Astrocyte (in vitro differentiated cells and primary cell): ENCODE data around the gene SGTA. TPM values are rescaled to one million over a fixed set of nuclear protein-coding genes. Genes with fewer than 3 reads are reported as not detected.

ENCODE experiments used
- DNase-seq: peaks from one replicate; pipeline ENCODE4 v3.0.0-alpha.2; 2010; ENCODE audit warnings: low read depth
- FAIRE-seq: peaks from 2 replicates; lab custom pipeline; 2011; peaks lifted over from hg19 to GRCh38; lab: Jason Lieb, UNC
- H2AFZ ChIP-seq: 2 replicates; pipeline ENCODE4 v1.6.0; 2012; ENCODE audit warnings: low read depth, low read length, inconsistent platforms
- H3K27ac ChIP-seq: 2 replicates; pipeline ENCODE4 v1.5.1; 2011; ENCODE audit warnings: low read depth, low read length, inconsistent platforms
- H3K27me3 ChIP-seq: 2 replicates; pipeline ENCODE4 v1.6.0; 2011; ENCODE audit warnings: low read length, inconsistent platforms; ENCODE audit not compliant: insufficient read depth
- H3K36me3 ChIP-seq: 2 replicates; pipeline ENCODE4 v1.5.1; 2011; ENCODE audit warnings: low read length, inconsistent platforms; ENCODE audit not compliant: insufficient read depth
- H3K4me1 ChIP-seq: 2 replicates; pipeline ENCODE4 v1.5.1; 2011; ENCODE audit warnings: low read length, inconsistent platforms; ENCODE audit not compliant: insufficient read depth
- H3K4me2 ChIP-seq: 2 replicates; pipeline ENCODE4 v1.6.0; 2012; ENCODE audit warnings: low read length, inconsistent platforms
- H3K4me3 ChIP-seq: 2 replicates; pipeline ENCODE4 v1.5.1; 2011; ENCODE audit warnings: low read depth, mild to moderate bottlenecking, low read length, inconsistent platforms; ENCODE audit not compliant: insufficient read depth
- H3K79me2 ChIP-seq: 2 replicates; pipeline ENCODE4 v1.6.0; 2012; ENCODE audit warnings: mild to moderate bottlenecking, low read length, inconsistent platforms; ENCODE audit not compliant: insufficient read depth
- H3K9ac ChIP-seq: 2 replicates; pipeline ENCODE4 v1.6.0; 2012; ENCODE audit warnings: mild to moderate bottlenecking, low read length, inconsistent platforms
- H3K9me3 ChIP-seq: 2 replicates; pipeline ENCODE4 v1.5.1; 2012; ENCODE audit warnings: low read depth, mild to moderate bottlenecking, low read length, inconsistent platforms; ENCODE audit not compliant: insufficient read depth
- H4K20me1 ChIP-seq: 2 replicates; pipeline ENCODE4 v1.6.0; 2012; ENCODE audit warnings: low read length, inconsistent platforms; ENCODE audit not compliant: insufficient read depth
- H3K27ac Mint-ChIP-seq: one replicate; pipeline ENCODE4 v1.8.0; 2021; ENCODE audit warnings: mild to moderate bottlenecking, mixed read lengths; ENCODE audit not compliant: unreplicated experiment
- H3K27me3 Mint-ChIP-seq: one replicate; pipeline ENCODE4 v1.8.0; 2021; ENCODE audit warnings: low read depth, mixed read lengths; ENCODE audit not compliant: unreplicated experiment
- H3K36me3 Mint-ChIP-seq: one replicate; pipeline ENCODE4 v1.8.0; 2021; ENCODE audit warnings: low read depth, mixed read lengths; ENCODE audit not compliant: unreplicated experiment
- H3K4me1 Mint-ChIP-seq: one replicate; pipeline ENCODE4 v1.8.0; 2021; ENCODE audit warnings: low read depth, mixed read lengths; ENCODE audit not compliant: unreplicated experiment
- H3K4me3 Mint-ChIP-seq: one replicate; pipeline ENCODE4 v1.8.0; 2021; ENCODE audit warnings: mild to moderate bottlenecking, moderate library complexity, mixed read lengths; ENCODE audit not compliant: unreplicated experiment
- H3K9me3 Mint-ChIP-seq: one replicate; pipeline ENCODE4 v1.8.0; 2021; ENCODE audit warnings: mild to moderate bottlenecking, mixed read lengths; ENCODE audit not compliant: unreplicated experiment
- CTCF ChIP-seq: IDR thresholded peaks from 2 replicates; pipeline ENCODE4 v1.5.1; 2011; ENCODE audit warnings: low read depth, mild to moderate bottlenecking, inconsistent platforms, low read length, moderate library complexity; ENCODE audit not compliant: insufficient read depth
- EZH2 ChIP-seq: IDR thresholded peaks from 2 replicates; pipeline ENCODE4 v1.6.1; 2012; ENCODE audit warnings: mild to moderate bottlenecking, low read length, inconsistent platforms; ENCODE audit not compliant: insufficient read depth
- total RNA-seq: library from RNA; stranded (reverse); gene quantifications from 2 replicates; pipeline ENCODE4 v1.2.1, GENCODE V29; 2021

SGTA gene
- total RNA-seq, 1 donor from 2014 or later = 76.1 TPM

GRCh38 chr19:2769218-2769617 is 13.9 kb downstream of the SGTA start:
- Mint-ChIP-seq H3K4me1 (peaks cover 4% of the 10 kb centered on the region), H3K36me3 (peaks cover 4% of the 10 kb centered on the region), H3K9me3 (no peaks in the 10 kb centered on the region), H3K27ac (no peak overlapping the region), H3K27me3 (no peaks in the 10 kb centered on the region), H3K4me3 (no peak overlapping the region)
- no peak overlapping the region for H3K9ac ChIP-seq
- TF ChIP-seq EZH2 (no peak), CTCF (no peak)
- no peaks in the 10 kb centered on the region for H3K36me3 ChIP-seq
- H3K79me2 ChIP-seq = peaks cover 57% of the 10 kb centered on the region
- FAIRE-seq (no peak), DNase-seq (no peak)
- H3K27ac ChIP-seq = no peak overlapping the region
- H3K27me3 ChIP-seq = no peaks in the 10 kb centered on the region
- no peak overlapping the region for H2AFZ ChIP-seq
- no peak overlapping the region for H3K4me2 ChIP-seq
- H3K4me1 ChIP-seq = no peaks in the 10 kb centered on the region
- no peak overlapping the region for H3K4me3 ChIP-seq
- no peaks in the 10 kb centered on the region for H3K9me3 ChIP-seq
- peaks cover 56% of the 10 kb centered on the region for H4K20me1 ChIP-seq

- Histone ChIP-seq H3K4me1 (no peaks in the 10 kb centered on the region), H3K79me2 (peaks cover 50% of the 10 kb centered on the region), H3K4me3 (no peak overlapping the region), H2AFZ (no peak overlapping the region), H3K27ac (no peak overlapping the region), H3K9me3 (no peaks in the 10 kb centered on the region), H4K20me1 (peaks cover 52% of the 10 kb centered on the region), H3K9ac (no peak overlapping the region), H3K27me3 (no peaks in the 10 kb centered on the region), H3K4me2 (no peak overlapping the region), H3K36me3 (no peaks in the 10 kb centered on the region)
- Mint-ChIP-seq H3K4me3 (no peak overlapping the region), H3K27me3 (no peaks in the 10 kb centered on the region), H3K4me1 (peaks cover 4% of the 10 kb centered on the region), H3K36me3 (peaks cover 2% of the 10 kb centered on the region), H3K27ac (no peak overlapping the region), H3K9me3 (no peaks in the 10 kb centered on the region)
- DNase-seq (no peak), FAIRE-seq (no peak)
- TF ChIP-seq EZH2 = no peak
- TF ChIP-seq CTCF = no peak
Observed at GRCh38 chr19:2768365-2769132, 14.5 kb downstream of the SGTA start.

- peaks cover 48% of the 10 kb centered on the region for H3K79me2 ChIP-seq
- no peak overlapping the region for H3K4me3 Mint-ChIP-seq
- H3K9me3 Mint-ChIP-seq = no peaks in the 10 kb centered on the region
- no peaks in the 10 kb centered on the region for H3K4me1 ChIP-seq
- peaks cover 2% of the 10 kb centered on the region for H3K36me3 Mint-ChIP-seq
- no peak overlapping the region for H2AFZ ChIP-seq
- TF ChIP-seq CTCF (no peak), EZH2 (no peak)
- H3K9me3 ChIP-seq = no peaks in the 10 kb centered on the region
- no peak overlapping the region for H3K27ac ChIP-seq
- no peaks in the 10 kb centered on the region for H3K27me3 ChIP-seq
- H3K27ac Mint-ChIP-seq = no peak overlapping the region
- FAIRE-seq (no peak), DNase-seq (no peak)
- no peak overlapping the region for H3K9ac ChIP-seq
- no peak overlapping the region for H3K4me2 ChIP-seq
- H3K4me1 Mint-ChIP-seq = peaks cover 4% of the 10 kb centered on the region
- no peaks in the 10 kb centered on the region for H3K27me3 Mint-ChIP-seq
- H3K4me3 ChIP-seq = no peak overlapping the region
- H3K36me3 ChIP-seq = no peaks in the 10 kb centered on the region
- peaks cover 51% of the 10 kb centered on the region for H4K20me1 ChIP-seq
Observed at GRCh38 chr19:2767688-2768087, 15.4 kb downstream of the SGTA start.
